ENCODE measurements around the gene F2R.

Gene F2R

GRCh38 chr5:76690704-76691466 is 25.0 kb upstream of the F2R start:
- no peak for FAIRE-seq

DNA sequence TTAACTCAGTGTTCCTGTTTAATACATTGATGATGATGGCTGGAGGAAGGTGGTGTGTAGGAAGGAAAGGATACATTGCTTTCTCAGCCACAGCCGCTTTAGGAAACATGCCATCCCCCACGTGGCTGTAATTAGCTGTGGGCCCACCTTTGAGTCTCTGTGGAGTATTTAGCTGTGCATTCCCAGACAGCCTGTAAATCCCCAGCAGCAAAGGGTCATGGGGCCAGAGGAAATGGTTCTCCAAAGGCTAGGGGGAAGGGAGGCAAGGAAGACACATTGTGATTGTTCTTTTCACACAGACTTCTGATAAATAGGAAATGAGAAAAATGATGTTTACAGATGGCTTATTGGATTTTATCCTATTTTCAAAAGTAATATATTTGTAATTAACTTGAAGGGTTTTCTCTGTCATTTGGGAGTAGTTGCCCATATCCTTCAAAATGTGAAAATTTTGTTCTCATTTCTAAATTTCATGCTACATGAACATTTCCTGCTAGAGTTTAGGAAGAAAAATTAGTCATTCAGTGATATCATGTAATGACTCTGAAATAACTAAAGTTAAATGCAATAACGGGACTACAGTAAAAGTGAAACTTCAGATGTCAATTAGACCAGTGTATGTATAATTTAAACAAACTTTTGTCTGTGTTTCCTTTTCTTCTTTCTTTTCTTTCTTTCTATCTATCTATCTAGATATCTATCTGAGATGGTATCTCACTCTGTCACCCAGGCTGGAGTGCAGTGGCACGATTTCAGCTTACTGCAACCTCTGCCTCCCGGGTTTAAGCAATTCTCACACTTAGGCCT is 24.3 kb upstream of the F2R start:
- FAIRE-seq: no peak

DNA sequence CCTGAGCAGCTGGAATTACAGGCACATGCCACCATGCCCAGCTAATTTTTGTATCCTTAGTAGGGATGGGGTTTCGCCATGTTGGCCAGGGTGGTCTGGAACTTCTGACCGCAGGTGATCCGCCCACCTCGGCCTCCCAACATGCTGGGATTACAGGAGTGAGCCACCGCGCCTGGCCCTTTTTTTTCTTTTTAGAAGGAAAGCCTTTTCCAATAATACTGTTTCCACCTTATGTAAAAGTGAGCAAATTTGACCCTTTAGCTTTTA is 23.7 kb upstream of the F2R start:
- no peak for FAIRE-seq

DNA sequence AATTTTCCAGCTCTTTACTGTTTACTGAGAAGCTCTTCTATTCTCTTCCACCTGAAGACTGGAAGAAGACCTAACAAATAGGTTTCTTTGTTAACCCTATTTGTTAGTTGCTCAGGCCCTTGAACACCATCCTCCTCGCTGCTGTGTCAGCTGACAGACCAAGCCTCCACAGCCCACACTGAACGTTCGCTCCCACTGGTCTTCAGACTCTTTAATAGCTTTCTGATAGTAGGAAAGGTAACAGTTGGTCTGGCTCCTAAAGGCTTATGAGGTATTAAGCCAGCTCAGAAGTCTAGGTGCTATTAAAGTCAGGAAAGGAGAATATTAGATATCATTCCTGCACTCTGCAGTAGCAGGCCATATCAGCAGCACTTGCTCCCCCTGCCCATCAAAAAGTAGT is 23.3 kb upstream of the F2R start:
- no peak for FAIRE-seq

DNA sequence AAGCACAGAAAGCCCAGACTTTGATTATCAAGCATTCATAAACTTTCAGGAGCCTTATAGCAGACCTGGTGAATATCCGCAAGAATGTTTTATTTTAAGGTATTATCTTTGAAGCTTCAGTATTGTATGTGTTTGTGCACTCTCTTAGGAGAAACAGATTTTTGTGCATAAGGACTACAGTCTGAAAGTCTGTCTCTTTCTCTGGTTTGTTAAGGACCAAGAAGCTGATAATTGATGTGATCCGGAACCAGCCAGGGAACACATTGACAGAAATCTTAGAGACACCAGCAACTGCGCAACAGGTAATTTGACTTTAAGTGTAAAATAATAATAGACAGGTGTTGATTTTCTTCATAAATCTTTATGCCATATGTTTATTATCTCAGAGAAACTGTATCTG is 22.8 kb upstream of the F2R start:
- FAIRE-seq: no peak

DNA sequence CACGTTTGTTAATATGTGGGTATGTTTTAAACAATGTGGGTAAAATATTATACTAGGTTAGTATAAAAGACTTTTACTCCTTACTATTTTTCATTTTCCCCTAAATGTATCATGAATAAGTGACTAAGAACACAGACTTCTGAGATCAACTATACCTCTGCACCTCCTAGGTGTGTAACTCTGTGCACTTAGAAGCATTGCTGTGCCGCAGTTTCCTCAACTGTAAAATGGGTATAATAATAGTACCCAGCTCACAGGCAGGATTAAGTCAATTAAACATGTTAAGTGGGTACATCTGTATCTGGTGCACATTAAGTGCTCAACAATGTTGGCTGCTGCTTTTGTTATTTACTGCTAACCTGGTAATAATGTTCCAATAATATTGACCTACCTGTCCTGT is 21.6 kb upstream of the F2R start:
- FAIRE-seq: no peak

GRCh38 chr5:76695346-76695745 is 20.6 kb upstream of the F2R start:
- FAIRE-seq: no peak

GRCh38 chr5:76696251-76696650 is 19.7 kb upstream of the F2R start:
- FAIRE-seq: no peak

DNA sequence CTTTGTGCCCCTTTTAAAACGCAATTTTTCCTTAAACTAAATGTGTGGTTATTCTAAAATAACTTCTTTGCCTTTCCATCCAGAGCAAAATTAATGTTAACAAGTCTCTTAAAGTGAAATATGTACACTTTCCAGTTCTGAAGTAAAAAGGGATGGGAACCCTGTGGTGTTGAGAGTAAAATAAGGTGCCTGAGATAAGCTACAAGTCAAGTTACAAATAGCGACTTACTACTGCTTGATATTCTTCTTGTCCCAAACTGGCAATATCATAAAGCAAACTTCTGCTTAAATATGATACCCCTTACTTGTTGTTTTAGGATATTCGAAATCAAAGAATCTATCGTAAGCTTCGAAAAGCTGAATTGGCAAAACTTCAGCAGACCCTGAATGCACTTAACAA is 18.3 kb upstream of the F2R start:
- FAIRE-seq: no peak

DNA sequence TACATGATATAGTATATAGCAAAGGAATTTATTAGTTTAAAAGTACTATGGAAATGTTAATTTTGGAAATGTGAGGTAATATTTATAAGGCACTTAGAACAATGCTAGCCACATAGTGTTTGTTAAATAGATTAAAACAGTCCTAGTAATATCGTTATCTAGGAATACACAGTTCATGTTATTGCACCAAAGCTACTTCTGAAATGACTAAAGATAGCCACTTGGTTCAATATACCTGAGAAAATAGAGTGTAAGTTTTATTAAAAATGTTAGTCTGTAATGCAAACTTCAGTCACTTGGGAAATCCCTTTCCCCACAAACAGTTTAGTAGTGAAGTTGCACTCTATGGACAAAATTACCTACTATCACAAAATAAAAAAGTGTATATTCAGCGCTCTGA is 15.4 kb upstream of the F2R start:
- FAIRE-seq: no peak

GRCh38 chr5:76701298-76701697 is 14.6 kb upstream of the F2R start:
- no peak for FAIRE-seq

DNA sequence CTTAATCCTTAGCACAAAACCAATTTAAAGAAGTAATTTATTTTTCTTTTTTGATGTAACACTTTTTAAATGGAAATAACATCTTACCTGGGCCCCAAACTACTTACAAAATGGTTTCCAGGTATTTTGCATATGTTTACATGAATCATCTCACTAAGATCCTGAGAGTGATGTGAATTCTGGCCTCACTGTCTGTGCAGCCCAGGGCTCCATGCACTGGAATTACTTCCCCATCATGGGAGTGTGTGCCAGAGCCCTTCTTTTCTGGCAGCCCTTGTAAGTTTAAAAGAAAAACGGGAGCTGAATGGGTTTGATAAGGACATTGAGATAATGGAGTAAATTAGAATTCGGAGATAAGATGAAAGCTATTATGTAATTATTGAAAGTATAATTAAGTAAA is 12.2 kb upstream of the F2R start:
- FAIRE-seq: peak; percentile 84

GRCh38 chr5:76704131-76704663 is 11.7 kb upstream of the F2R start:
- peak; percentile 13 for FAIRE-seq

DNA sequence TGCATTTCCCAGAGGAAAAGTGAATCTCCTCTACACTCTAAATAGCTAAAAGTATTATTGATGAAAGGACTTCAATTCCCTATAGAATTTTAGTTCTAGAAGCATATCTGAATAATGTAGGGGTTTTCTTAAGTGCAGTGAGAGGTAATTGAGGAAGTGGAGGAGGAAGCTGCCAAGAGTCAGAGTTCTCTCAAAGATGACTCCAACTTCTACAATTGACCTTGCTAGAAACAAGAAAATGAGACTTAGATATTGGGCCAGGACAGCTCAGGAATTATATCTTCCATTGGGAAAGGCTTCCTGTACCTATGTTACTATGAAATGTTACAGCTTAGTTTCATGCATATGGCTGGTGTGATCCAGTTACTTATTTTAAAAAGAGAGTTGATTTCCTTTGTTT is 10.4 kb upstream of the F2R start:
- peak; percentile 34 for FAIRE-seq

DNA sequence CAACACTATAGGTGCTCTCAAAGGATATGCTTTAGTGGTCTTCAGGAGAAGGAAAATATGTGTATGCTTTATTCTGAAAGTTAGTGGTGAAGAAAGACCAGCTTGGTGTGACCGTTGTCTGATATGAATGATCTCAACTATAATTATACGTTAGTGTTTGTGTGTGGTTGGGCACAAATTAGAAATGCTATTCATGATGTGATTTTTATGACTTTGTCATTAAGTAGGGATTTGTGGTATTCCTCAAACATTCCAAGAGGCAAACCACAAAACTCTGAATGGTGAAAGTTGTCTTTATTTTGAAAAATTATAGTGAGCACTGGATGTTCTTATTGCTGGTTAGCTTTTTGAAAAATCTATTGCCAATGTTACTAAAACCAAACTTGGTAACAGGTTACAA is 6.2 kb upstream of the F2R start:
- peak; percentile 92 for FAIRE-seq

- peak; percentile 62 for FAIRE-seq
Observed at GRCh38 chr5:76710991-76711390, 4.9 kb upstream of the F2R start.

- peak; percentile 81 for FAIRE-seq
Observed at GRCh38 chr5:76714751-76715485, 1.0 kb upstream of the F2R start.

DNA sequence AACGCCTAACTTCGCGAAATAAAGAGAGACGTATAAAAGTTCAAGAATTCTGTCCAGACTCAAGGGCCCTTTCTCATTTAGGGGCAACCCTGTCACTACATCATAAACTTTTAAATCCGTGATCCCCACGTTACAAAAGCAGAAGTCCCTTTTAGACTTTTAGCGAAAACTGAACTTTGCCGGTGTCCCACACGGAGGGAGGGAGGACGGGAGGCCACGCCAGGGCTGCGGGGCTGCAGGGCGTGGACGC is 515 bp upstream of the F2R start:
- FAIRE-seq: no peak

DNA sequence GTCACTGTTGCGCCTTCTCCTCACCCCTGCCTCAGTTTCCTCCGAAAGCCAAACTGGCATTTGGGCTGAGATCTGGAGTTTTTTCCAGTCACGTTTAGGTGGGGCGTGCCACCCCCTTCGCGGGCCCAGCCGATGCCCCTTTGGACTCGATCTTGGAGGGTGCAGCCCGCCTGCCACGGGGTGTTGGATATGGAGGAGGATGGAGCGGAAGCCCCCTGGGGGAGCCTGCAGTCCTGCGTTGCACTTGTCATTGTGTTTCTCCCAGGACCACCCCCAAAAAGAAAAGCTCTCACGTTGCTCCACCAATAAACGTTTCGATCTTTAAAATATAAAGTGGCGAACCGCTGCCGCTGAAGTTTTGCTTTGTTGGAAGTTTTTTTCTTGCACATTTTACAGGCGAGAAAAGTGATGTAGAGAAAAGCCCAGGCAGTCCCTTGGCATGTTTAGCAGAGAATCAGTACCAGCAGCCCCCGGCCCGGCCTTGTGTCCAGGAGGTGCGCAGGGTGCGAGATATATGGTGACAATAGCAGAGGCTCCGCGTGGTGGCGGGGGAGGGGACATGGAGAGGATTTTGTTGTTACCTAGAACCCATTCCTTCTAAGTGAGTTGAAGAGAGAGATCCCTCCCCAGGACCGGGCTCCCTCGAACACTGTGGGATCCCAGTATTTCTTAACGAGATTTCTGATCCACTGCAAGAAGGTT is 681 bp downstream of the F2R start:
- no peak for FAIRE-seq

DNA sequence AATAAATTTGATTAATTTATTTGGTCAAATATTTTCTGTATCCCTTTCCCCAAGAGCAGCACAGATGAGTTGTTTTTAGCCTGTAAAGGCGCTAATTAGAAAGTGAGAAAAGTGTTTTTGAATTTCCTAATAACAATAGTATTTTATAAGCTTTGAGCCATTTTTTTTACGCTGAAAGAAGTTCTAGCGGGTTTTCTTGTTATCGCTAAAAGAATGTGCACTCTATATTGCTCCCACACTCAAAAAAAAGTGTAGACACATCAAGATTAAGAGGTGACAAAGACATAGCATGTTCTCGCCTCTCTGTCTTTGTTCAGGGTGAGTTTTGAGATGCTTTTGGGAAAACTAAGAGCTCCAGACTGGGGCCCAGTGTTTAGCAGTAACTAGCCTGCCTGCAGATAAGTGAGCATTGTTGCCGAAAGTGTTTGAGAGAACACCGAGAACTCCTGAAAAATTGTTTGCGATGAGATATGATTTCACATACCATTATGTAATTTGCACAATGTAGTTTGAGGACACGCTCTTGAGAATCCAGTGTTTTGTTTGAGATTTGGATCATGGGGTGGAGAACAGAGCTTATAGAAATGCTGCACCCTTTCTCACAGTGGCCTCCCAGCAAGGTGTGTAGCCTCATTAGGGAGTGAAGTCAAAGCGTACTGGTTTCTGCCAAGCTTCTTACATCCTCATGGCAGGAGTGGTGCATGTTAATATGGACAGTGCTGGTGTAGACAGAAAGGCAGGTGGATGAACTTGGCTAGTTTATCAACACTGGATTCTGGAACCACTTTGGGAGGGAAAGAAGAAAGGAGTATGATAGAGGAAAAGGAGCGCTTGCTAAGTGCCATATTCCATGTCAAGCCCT is 1.5 kb downstream of the F2R start:
- no peak for FAIRE-seq

- no peak for FAIRE-seq
Observed at GRCh38 chr5:76718381-76718832, 2.5 kb downstream of the F2R start.

GRCh38 chr5:76718880-76719279 is 3.0 kb downstream of the F2R start:
- no peak for FAIRE-seq
